Uterus (tissue), 4 donors: Measurements from ENCODE around the gene NHLH1. TPM values are rescaled to one million over a fixed set of nuclear protein-coding genes. Genes with fewer than 3 reads are reported as not detected.

Experiments used
- DNase-seq, 2 donors: peaks; one replicate each; pipeline ENCODE4 v3.0.0-alpha.2; 2019 to 2020
- H3K27ac ChIP-seq, 2 donors: fragments of 200-600 bp; sonication (generic); 1 replicate in 1 of 2; 2 replicates in 1 of 2; pipeline ENCODE4 v1.5.1; 2016 to 2018
- H3K27me3 ChIP-seq, 2 donors: fragments of 200-600 bp; sonication (generic); one replicate each; pipeline ENCODE4 v1.5.1; 2018 to 2019; ENCODE audit warnings: control low read depth in 1 of 2
- H3K36me3 ChIP-seq, 2 donors: fragments of 200-600 bp; sonication (generic); one replicate each; pipeline ENCODE4 v1.5.1; 2019; ENCODE audit warnings: control low read depth in 1 of 2
- H3K4me1 ChIP-seq, 2 donors: fragments of 200-600 bp; sonication (generic); one replicate each; pipeline ENCODE4 v1.5.1; 2018 to 2019; ENCODE audit warnings: control low read depth in 1 of 2
- H3K4me3 ChIP-seq, 2 donors: fragments of 200-600 bp; sonication (generic); 1 replicate in 1 of 2; 2 replicates in 1 of 2; pipeline ENCODE4 v1.5.1; 2018 to 2019; ENCODE audit warnings: mild to moderate bottlenecking in 1 of 2
- H3K9me3 ChIP-seq, 2 donors: fragments of 200-600 bp; sonication (generic); one replicate each; pipeline ENCODE4 v1.5.1; 2019; ENCODE audit warnings: control low read depth in 1 of 2
- POLR2A ChIP-seq, 2 donors: fragments of 450-650 bp; IDR thresholded peaks; one replicate each; pipeline ENCODE4 v1.6.1; 2016; ENCODE audit warnings: antibody characterized with exemption in 2 of 2, mild to moderate bottlenecking in 1 of 2, moderate library complexity in 1 of 2
- intact Hi-C: fragments of 100-400 bp; cut with DNase I; formaldehyde crosslinking; loops from one replicate; pipeline ENCODE4 v1.15.1; 2023; ENCODE audit warnings: low total_unique reads
- total RNA-seq, 4 donors: library from RNA; depleted of rRNA in 3 of 4; stranded (reverse); fragments of >200 nt in 3 of 4; gene quantifications; one replicate each; pipeline versions ENCODE4 v1.1.0 to v1.2.4, GENCODE V29; 2014 to 2023
- TF ChIP-seq, protein P1 (sequence below), 4 experiments: fragments of 200-600 bp in 2 of 4; fragments of 450-650 bp in 2 of 4; sonication (generic) in 2 of 4; IDR thresholded peaks; one replicate each; pipeline ENCODE4 v1.5.1; 2016 to 2019; ENCODE audit warnings: antibody characterized with exemption in 4 of 4, mild to moderate bottlenecking in 2 of 4, moderate library complexity in 1 of 4
- donor health status: DM: yes; HTN: yes; CAD: no.

Gene NHLH1
- total RNA-seq, 4 donors from 2014 or later: not detected

DNA sequence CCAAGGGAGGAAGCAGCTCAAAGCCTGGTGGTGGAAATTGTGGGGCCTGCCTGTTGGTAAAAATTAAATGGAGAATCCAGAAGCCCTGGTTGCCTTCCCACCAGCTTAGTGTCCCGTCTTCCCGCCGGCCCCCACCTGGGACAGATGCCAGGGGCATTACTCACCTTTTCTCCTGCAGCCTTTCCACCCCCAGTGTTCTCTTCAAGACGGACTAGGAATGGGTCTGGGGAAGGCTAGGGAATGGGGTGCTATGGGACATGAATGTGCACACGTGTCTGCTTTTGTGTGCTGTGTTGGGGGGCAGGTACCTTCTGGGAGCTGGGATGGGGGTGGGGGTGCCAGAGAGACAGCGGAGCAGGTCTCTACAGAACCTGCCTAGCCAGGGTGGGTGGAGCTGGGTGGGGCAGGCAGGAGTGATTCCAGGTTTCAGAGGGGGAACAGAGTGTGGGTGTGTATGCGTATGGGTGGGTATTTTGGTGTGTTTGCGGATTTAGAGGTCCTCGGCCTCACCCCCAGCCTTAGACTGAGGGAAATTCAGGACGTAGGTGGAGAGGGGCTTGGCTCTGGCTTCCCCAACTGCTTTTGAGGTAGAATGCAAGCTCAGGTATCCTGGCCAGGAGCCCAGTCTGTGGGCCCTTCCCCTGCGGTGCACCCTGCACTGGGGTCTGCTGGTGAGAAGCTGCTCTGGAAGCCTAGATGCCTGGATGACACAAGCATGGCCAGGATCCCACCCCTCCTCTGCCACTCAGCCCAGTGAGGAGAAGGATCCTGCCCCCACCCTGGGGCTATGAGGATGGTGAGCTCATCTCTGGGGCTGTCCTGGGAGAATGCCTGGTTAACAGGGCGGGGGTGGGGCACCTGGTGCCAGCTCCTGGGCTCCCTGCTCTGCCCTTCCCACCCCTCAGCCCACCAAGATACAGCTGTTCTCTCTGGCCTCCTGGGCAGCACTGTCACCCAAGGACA, 41.2 kb downstream of the NHLH1 start:
- H3K27ac ChIP-seq: no peak overlapping the region
- no peaks in the 10 kb centered on the region for H3K36me3 ChIP-seq
- no peaks in the 10 kb centered on the region for H3K9me3 ChIP-seq
- DNase-seq: no peak
- no peak for TF ChIP-seq POLR2A (IDR thresholded peaks at IDR 0.05)
- TF ChIP-seq, protein P1, sequence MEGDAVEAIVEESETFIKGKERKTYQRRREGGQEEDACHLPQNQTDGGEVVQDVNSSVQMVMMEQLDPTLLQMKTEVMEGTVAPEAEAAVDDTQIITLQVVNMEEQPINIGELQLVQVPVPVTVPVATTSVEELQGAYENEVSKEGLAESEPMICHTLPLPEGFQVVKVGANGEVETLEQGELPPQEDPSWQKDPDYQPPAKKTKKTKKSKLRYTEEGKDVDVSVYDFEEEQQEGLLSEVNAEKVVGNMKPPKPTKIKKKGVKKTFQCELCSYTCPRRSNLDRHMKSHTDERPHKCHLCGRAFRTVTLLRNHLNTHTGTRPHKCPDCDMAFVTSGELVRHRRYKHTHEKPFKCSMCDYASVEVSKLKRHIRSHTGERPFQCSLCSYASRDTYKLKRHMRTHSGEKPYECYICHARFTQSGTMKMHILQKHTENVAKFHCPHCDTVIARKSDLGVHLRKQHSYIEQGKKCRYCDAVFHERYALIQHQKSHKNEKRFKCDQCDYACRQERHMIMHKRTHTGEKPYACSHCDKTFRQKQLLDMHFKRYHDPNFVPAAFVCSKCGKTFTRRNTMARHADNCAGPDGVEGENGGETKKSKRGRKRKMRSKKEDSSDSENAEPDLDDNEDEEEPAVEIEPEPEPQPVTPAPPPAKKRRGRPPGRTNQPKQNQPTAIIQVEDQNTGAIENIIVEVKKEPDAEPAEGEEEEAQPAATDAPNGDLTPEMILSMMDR (IDR thresholded peaks at IDR 0.05): no peak
- H3K27me3 ChIP-seq: no peaks in the 10 kb centered on the region
- intact Hi-C loops: no loop called here
- no peaks in the 10 kb centered on the region for H3K4me1 ChIP-seq
- H3K4me3 ChIP-seq: no peak overlapping the region

GRCh38 chr1:160408864-160409263, 42.0 kb downstream of the NHLH1 start:
- no peak overlapping the region for H3K27ac ChIP-seq

DNA sequence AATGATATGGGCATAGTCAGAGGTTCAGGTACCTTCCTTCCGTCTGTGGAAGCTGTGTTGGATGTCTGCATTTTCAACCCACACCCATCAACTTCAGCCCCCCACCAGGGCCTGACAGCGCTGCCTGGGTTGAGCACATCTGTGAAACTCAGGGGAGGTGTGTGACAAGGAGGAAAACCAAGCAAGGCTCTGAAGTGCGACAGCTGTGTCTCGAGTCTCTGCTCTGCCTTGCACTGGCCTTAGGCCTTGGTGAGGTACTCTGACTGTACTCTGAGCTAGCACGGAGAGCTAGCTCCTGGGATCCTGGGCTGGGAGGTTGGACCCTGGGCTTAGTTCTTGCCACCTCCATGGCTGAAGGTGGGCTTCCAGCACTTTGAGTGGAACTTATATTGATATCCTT, 42.6 kb downstream of the NHLH1 start:
- intact Hi-C loops: no loop called here
- no peak for DNase-seq
- H3K36me3 ChIP-seq: no peaks in the 10 kb centered on the region
- no peaks in the 10 kb centered on the region for H3K4me1 ChIP-seq
- no peaks in the 10 kb centered on the region for H3K9me3 ChIP-seq
- no peaks in the 10 kb centered on the region for H3K27me3 ChIP-seq
- H3K4me3 ChIP-seq: no peak overlapping the region
- no peak overlapping the region for H3K27ac ChIP-seq
- TF ChIP-seq, protein P1 (IDR thresholded peaks at IDR 0.05): no peak
- no peak for TF ChIP-seq POLR2A (IDR thresholded peaks at IDR 0.05)

More at GRCh38 chr1:160408864-160409263, 42.0 kb downstream of the NHLH1 start:
- intact Hi-C loops: no loop called here
- no peaks in the 10 kb centered on the region for H3K4me1 ChIP-seq
- H3K36me3 ChIP-seq: no peaks in the 10 kb centered on the region
- DNase-seq: no peak
- H3K9me3 ChIP-seq: no peaks in the 10 kb centered on the region
- H3K4me3 ChIP-seq: no peak overlapping the region
- TF ChIP-seq, protein P1 (IDR thresholded peaks at IDR 0.05): no peak
- TF ChIP-seq POLR2A (IDR thresholded peaks at IDR 0.05): no peak
- no peaks in the 10 kb centered on the region for H3K27me3 ChIP-seq

GRCh38 chr1:160410406-160411005, 43.6 kb downstream of the NHLH1 start:
- intact Hi-C loops: no loop called here

More at GRCh38 chr1:160410406-160411005, 43.6 kb downstream of the NHLH1 start:
- DNase-seq: no peak
- Histone ChIP-seq H3K27me3 (no peaks in the 10 kb centered on the region), H3K27ac (no peak overlapping the region), H3K36me3 (no peaks in the 10 kb centered on the region), H3K4me3 (no peak overlapping the region), H3K4me1 (no peaks in the 10 kb centered on the region), H3K9me3 (no peaks in the 10 kb centered on the region)
- no peak for TF ChIP-seq POLR2A (IDR thresholded peaks at IDR 0.05)
- TF ChIP-seq, protein P1 (IDR thresholded peaks at IDR 0.05): no peak
